Measurements from ENCODE around the gene ZNF408. TPM values are rescaled to one million over a fixed set of nuclear protein-coding genes. Genes with fewer than 3 reads are reported as not detected.
A peak's percentile ranks its signal among the peaks of the same experiment; 100 is the strongest.

Gene ZNF408
- total RNA-seq, 2 donors from 2014 or later, result 9.9 to 17.8 TPM

GRCh38 chr11:46681814-46682213, 19.0 kb upstream of the ZNF408 start:
- Histone ChIP-seq H3K9me3 (no peaks in the 10 kb centered on the region), H3K36me3 (peaks cover 25 to 34% of the 10 kb centered on the region in 2 donors), H3K27me3 (replicated peaks; ENCODE audit: insufficient read depth) (no peaks in the 10 kb centered on the region), H3K27ac (no peak overlapping the region), H3K4me3 (no peak overlapping the region), H3K4me1 (replicated peaks) (no peaks in the 10 kb centered on the region)
- TF ChIP-seq POLR2A (IDR thresholded peaks at IDR 0.05), result no peak
- no peak for TF ChIP-seq POLR2AphosphoS5 (IDR thresholded peaks at IDR 0.05)
- no peak for TF ChIP-seq CTCF (IDR thresholded peaks at IDR 0.05)
- no peak for DNase-seq (ENCODE audit: low spot score)
- intact Hi-C loops (cut with DNase I), result no loop called here
- 95% methylated on average over 10 of the region's 11 CpGs for WGBS

GRCh38 chr11:46682773-46683752, 17.8 kb upstream of the ZNF408 start:
- DNase-seq (ENCODE audit: low spot score), result no peak
- Histone ChIP-seq H3K9me3 (no peaks in the 10 kb centered on the region), H3K36me3 (peaks cover 24 to 33% of the 10 kb centered on the region in 2 donors), H3K4me3 (no peak overlapping the region), H3K4me1 (replicated peaks) (peaks cover 3% of the 10 kb centered on the region), H3K27me3 (replicated peaks; ENCODE audit: insufficient read depth) (no peaks in the 10 kb centered on the region), H3K27ac (peak overlapping the region in 1 of 2 donors; percentile 17)
- 93% methylated on average over 11 of the region's 11 CpGs for WGBS
- intact Hi-C loops (cut with DNase I), result no loop called here
- TF ChIP-seq CTCF (IDR thresholded peaks at IDR 0.05) (no peak), POLR2AphosphoS5 (IDR thresholded peaks at IDR 0.05) (no peak)

- Histone ChIP-seq H3K36me3 (peaks cover 17 to 20% of the 10 kb centered on the region in 2 donors), H3K9me3 (no peaks in the 10 kb centered on the region), H3K4me3 (no peak overlapping the region), H3K27me3 (replicated peaks; ENCODE audit: insufficient read depth) (no peaks in the 10 kb centered on the region), H3K27ac (peak overlapping the region; percentile 17 to 18), H3K4me1 (replicated peaks) (peaks cover 4% of the 10 kb centered on the region)
- DNase-seq (ENCODE audit: low spot score), result no peak
- intact Hi-C loops (cut with DNase I), result no loop called here
- 59% methylated on average over 3 of the region's 3 CpGs for WGBS
- no peak for TF ChIP-seq POLR2AphosphoS5 (IDR thresholded peaks at IDR 0.05)
- no peak for TF ChIP-seq CTCF (IDR thresholded peaks at IDR 0.05)
- no peak for TF ChIP-seq POLR2A (IDR thresholded peaks at IDR 0.05)
Observed at GRCh38 chr11:46684367-46684766, 16.5 kb upstream of the ZNF408 start.

- WGBS, result 31% methylated on average over 15 of the region's 15 CpGs
- H3K27me3 ChIP-seq (replicated peaks; ENCODE audit: insufficient read depth), result no peaks in the 10 kb centered on the region
- peak overlapping the region; percentile 51 to 69 for H3K27ac ChIP-seq
- no peak overlapping the region for H3K4me3 ChIP-seq
- TF ChIP-seq POLR2A (IDR thresholded peaks at IDR 0.05) (no peak), POLR2AphosphoS5 (IDR thresholded peaks at IDR 0.05) (peak; percentile 56)
- DNase-seq (ENCODE audit: low spot score), result peak; percentile 79
- intact Hi-C loops (cut with DNase I), result no loop called here
- H3K9me3 ChIP-seq, result no peaks in the 10 kb centered on the region
- no peaks in the 10 kb centered on the region for H3K36me3 ChIP-seq
- H3K4me1 ChIP-seq (replicated peaks), result peaks cover 4% of the 10 kb centered on the region
Observed at GRCh38 chr11:46686886-46687795, 13.7 kb upstream of the ZNF408 start.

GRCh38 chr11:46690702-46691101, 10.1 kb upstream of the ZNF408 start:
- Histone ChIP-seq H3K27ac (no peak overlapping the region), H3K27me3 (replicated peaks; ENCODE audit: insufficient read depth) (no peaks in the 10 kb centered on the region), H3K36me3 (peaks cover 13 to 16% of the 10 kb centered on the region in 2 donors), H3K4me3 (no peak overlapping the region), H3K9me3 (no peaks in the 10 kb centered on the region), H3K4me1 (replicated peaks) (peaks cover 4% of the 10 kb centered on the region)
- WGBS, result 74% methylated on average over 1 of the region's 1 CpG
- intact Hi-C loops (cut with DNase I), result no loop called here
- no peak for DNase-seq (ENCODE audit: low spot score)
- TF ChIP-seq POLR2AphosphoS5 (IDR thresholded peaks at IDR 0.05) (no peak), POLR2A (IDR thresholded peaks at IDR 0.05) (no peak), CTCF (IDR thresholded peaks at IDR 0.05) (no peak)

Data from prostate gland (tissue), 2 donors.